Measurements from ENCODE around the gene SHISA9.
"Not testable (repeated sequence)": the region's sequence is repeated elsewhere in the genome, so short reads cannot be mapped to it uniquely, and the experiment has no call there.

The SHISA9 gene

DNA sequence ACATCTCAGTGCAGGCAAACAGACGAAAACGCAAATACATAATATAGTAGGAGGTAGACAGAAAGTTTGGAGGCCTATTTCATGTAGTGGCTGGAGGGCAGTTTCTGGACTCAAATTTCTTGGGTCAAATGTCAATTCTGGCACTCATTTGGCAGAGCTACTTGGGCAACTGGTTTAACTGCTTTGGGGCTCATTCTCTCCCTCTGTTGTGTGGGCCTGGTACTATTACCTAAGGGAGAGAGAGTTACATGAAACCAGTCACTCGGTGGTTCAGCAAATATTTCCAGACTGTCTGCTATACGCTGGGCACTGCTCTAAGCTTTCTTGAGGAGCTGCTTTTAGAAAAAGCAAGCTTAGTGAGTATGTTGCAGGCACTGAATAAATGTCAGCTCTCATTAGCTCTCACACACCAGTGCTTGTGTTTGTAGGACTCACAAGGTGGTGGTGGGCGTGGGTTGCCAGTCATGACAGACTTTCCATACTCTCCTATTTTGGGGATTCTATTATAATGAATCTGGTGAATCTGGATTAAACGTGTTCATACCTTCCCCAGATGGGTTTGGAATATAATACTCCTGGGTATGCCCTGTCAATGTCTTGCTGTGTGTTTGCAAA is 1.8 kb upstream of the SHISA9 start:
- no peak for DNase-seq

DNA sequence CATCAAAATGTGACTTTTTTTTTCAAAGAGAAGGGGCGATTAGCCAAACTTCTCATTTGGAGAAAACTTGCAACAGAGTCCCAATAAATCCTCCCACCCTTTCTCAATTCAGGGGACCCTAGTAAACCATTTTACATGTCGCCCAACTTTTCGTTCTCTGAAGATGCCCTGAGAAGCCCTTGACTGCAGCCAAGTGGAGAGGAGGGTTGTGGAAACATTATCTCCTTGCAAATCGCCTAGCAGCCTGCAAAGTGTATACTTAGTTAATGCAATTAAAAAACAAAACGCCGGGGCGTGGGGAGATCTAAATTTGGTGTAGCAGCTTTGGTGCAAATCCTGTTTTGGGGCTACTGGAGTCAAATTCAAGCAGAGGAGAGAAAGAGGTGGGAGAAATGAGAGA is 1.2 kb upstream of the SHISA9 start:
- peak in 1 of 58 donors; percentile 14 for DNase-seq

DNA sequence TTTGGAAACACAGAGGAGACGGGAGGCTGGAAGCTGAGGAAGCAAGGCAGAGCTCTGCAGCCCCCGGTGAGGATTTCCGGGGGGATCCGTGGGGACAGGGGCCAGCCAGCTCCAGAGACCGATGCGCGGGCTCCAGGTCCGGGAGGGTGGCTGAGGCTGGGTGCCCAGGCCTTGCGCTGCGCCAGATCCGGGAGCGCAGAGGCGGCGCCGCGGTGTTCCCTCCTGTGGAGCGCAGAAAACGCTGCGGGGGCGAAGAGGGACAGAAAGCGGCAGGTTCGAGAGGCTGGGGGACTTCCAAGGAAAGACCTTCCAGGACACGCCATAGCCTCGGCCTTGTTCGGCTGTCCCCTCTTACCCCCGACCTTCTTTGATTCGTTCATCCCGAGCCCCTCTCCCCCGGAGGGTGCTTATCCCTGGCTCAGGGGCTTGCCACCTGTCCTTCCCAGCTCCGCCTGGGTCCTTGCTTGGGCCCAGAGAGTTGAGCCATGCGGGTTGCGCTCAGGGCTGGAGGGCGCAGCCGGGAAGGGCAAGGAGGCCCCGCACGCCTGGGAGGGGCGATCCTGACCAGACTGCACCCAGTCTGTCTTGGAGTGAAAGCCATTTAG is 697 bp upstream of the SHISA9 start:
- peak in 17 of 58 donors; percentile 12 to 44 (median 24) for DNase-seq

DNA sequence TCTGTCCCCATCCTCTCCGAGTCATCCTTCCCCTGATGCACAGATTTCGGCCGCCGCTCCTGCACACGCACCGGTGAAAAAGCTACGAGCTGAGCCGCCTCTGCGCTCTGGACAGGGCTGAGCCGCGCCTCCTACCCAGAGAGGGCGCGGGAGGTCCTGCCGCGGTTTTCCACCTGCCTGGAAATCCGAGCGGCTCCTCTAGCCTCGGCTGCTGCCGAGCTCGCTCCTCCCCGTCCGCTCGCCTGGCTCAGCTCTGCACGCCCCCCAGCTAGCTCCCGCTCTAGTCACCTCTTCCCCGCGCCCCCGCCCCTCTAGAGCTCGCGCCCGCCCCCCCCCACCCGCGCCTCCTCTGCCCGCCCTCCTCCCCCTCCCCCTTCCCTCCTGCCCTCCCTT is 198 bp upstream of the SHISA9 start:
- peak in 29 of 58 donors; percentile 2 to 70 (median 37) for DNase-seq

DNA sequence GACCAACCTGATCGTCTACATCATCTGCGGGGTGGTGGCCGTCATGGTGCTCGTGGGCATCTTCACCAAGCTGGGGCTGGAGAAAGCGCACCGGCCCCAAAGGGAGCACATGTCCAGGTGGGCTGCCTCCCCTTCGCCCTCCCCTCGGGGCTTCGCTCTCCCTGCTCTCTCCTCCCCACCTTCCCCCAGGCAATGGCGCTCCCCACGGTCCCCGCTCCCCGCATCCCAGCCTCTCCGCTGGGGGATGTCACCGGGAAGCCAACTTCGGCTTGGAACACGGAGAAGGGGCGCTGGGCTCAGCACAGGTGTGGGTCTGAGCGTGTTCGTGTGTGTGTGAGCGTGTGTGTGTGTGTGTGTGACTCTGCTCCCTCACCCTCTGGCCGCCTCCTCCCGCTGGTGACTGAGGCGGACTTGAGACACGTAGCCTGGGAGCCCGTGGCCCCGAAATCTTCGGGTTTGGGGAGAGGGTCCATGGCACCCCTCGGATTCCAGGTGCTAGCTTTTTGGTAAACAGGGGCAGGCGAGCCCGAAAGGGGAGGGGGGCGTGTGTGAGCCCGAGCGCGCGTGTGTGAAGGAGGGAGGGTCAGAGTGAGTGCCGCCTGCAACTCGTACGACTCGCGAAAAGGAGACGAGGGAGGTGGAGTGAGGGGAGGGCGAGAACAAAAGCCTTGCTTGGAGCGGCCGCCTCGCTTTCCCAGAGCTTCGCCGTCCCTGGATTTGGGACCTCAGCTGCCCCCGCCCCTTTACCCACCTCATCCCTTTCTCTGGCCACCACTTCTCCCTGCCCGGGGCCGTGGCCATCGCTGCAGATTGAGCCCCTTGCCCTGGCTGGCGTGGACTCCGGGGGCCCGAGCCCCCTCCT is 1.3 kb downstream of the SHISA9 start:
- peak in 12 of 58 donors; percentile 5 to 48 (median 32) for DNase-seq

DNA sequence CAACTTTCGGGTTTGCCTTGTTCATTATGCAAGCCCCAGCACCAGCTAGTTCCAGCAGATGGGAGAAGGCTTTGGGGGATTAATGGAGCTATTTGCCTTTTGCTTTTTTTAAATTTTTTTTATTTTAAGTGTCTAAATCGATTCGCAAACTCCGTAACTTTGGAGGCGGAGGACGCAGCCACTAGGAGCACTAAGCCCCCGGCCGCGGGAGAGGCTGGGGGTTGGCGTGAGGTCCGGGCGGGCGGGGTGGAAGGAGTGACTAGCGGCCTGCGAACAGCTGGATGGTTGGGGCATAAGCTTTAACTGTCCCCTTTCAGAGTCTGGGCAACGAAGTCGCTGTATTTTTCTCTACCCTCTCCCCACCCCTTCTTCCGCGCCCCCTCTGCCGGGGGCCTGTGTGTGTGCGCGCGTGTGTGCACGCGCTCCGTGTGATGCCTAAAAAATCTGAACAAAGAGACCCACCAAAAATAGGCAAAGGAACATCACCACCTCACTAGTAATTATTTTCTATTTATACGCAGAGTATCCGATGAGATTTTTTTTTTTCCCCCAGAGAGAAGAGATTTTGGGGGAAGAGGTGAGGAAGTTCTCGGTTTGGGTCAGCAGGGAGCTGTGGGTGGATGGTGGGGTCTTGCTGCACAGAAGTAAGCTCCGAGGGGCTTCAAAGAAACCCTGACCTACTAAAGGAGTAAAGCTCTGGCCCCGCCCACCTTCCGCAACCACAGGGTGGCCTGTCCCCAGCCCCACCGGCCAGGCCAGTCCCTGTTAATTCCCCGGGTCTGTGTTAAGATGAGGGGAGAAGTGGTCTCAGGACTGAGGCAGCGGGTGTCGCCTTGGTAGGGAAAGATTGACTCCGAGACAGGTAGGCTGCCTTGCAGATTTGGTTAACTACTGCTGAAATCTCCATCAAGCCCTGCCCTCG is 2.3 kb downstream of the SHISA9 start:
- DNase-seq, result peak in 3 of 58 donors; percentile 4 to 14 (median 11)

DNA sequence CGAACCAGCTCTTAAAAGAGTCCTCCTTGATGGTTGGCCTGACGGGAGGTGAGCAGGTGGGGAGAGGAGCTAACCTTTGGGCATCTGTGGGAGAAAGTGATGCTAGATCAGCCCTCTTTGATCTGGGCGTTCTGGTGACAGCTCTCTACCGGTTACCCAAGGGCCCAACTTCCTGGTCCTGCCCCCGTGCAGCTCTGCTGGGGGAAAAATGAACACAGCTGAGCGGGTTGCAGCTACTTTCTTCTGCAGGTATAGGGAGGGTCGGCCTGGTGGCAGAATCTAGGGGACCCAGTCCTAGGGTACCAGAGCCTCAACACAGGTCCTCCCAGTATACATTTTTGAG is 2.9 kb downstream of the SHISA9 start:
- peak in 1 of 58 donors; percentile 11 for DNase-seq

DNA sequence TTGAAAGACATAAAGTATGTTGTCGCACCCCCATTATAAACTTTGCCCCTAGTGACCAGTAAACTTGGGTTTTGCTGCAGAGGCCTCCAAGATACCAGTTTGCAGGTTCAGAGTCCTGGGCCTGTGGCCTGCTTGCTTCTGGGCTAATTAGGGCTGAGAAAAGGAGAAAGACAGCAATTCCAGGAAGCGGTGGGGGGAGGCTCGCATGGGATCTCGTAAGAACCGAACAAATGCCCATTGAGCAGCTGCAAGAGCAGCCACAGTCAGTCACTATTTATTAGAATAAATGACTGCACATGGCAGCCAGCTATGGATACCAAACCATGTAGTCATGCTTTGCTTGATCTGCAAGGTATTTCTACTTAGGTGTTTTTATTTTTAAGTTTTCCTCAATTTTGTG is 4.9 kb downstream of the SHISA9 start:
- DNase-seq, result peak in 4 of 58 donors; percentile 3 to 33 (median 7)

DNA sequence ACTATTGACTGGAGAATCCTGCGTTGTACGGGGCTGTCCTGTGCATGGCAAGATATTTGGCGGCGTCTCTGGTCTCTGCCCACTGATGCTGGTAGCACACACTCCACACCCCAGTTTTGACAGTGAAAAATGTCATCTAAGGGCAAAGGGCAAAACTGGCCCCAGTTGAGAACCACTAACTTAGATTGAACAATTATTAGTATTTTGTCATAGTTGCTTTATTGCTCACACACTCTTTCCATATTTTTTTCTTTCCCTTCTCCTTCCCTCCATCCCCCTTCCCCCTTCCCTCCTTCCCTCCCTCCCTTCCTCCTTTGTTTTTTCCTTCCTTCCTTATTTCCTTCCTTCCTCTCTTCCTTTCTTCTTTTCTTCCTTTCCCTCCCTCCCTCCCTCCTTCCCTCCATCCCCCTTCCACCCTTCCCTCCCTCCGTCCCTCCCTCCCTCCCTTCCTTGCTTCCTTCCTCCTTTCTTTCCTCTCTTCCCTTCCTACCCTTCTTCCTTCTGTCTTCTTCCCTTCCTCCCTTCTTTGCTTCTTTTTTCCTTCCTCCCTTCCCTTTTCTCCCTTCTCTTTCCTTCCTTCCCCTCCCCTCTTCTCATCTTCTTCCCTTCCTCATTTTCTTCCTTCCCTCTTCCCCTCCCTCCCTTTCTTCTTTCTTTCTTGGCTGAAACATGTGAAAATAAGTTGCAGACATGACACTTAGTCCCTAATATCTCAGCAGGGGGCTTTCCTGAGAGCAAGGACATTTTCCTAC is 5.5 kb downstream of the SHISA9 start:
- DNase-seq, result no peak

DNA sequence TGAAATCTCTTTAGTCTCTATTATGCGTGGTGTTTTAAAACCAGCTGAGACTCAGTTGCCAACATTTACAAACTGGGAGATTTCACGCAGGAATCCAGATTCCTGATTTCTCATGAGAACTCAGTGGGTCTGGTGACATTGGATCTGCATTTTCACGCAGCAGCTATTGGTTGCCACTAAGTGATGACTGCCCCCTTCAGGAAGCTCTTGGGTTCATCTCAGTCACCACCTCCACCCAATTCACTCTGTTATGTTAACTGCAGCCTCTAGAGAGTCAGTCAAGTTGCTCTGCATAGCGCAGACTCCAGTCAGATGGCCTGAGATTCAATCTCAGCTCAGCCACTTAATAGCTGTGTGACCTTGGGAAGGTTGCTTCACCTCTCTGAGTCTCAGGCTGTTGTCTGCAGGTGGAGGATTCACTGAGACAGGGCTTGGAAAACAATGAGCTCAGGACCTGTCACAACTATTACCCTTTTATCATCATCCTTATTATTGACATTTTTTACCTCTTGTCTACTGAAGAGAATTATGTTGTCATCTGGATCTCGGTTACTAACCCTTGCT is 6.4 kb downstream of the SHISA9 start:
- peak in 3 of 58 donors; percentile 6 to 12 (median 11) for DNase-seq

DNA sequence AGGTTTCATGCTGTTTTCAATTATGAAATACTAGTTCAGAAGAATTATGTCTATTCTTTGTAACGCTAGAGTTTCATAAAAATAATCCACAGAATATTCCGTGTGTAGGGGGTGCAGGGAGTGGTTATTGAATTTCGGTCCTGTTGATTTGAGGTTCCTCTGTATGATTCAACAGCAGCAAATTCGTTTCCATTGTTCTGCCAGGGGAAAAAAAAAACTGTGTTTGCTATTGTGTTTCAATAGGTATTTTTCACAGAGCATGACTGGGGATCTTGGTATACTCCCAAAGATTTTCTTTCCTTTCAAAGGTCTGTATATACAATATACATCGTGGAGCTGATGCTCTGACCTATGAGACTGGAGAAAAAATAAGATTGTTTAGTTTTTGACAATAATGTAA is 15.8 kb downstream of the SHISA9 start:
- DNase-seq, result no peak

DNA sequence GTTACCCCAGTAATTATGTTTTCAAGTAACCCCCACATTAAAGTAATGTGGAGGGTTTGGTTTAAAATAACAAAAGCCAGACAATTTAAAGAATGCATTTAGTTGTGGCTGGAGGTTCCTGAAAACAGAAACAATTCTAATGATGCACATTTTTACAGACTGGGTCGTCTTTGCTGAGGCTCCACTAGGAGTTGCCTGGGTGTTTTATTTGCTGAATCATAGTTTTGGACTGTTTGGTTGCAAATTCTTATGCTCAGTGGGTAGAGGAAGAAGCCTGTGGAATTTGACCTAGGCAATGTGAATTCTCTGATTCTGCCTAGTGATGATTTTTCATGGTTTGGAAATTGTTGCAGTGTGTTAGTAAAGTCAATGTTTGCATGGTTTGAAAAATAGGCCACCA is 16.3 kb downstream of the SHISA9 start:
- DNase-seq, result no peak

DNA sequence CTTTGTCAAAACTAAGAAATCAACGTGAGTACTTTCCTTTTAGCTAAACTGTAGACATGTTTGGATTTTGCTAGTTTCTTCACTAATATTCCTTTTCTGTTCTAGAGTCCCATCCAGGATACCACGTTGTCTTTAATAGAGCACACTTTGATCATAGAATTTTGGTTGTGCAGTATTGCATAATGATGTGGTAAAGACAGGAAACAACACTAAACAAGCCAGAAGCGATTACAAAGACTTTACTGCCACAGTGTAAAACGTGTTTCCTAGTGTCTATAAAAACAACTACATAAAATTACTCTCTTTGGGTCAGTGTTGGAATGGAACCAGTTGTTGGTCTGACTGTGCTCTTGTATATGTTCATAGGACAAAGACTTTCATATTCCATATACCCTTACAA is 19.3 kb downstream of the SHISA9 start:
- DNase-seq, result no peak

DNA sequence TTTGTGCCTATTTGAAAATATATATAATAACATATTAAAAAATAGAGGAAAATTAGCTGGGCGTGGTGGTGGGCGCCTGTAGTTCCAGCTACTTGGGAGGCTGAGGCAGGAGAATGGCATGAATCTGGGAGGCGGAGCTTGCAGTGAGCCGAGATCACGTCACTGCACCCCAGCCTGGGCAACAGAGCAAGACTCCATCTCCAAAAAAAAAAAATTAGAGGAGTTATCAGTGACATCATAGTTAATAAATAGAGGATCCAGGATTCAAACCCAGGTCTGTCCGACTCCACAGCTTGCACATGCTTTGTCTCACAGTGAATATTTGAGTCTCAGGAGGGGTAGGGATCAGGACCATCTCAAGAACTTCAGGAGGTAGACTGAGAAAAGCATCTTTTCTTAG is 22.2 kb downstream of the SHISA9 start:
- DNase-seq, result not testable (repeated sequence)

DNA sequence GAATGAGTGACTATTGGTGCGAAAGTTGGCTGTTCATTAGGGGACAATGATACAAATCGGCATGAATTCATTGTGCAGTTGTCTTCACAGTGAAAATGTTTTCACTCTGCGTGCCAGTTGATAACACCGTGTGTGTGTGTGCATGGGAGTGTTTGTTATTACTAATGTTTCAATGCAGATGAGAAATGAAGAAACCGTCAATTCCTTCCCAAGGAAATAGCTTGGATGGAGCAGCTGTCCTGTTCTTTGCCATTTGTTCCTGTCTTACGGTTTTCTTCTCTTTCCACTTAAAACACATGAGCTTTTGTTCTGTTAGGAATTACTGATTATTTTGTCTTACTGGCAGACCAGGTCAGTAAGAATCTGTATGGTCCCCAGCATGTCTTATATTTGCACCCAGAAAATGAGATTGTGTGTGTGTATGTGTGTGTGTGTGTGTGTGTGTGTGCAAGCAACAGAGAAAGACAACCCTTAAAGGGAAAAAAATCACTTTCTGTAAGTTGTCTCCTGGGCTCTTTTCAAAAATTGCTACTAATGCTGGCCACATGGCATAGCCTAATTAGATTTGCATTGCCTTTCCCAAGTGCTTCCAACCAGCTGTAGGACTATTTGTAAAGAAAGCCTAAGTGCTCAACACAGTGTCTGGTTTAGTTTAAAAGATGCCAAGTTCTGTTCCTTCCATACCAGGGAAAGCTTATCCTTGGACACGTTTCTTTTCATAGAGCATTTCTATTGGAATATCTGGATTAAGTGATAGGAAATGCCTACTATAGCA is 23.8 kb downstream of the SHISA9 start:
- no peak for DNase-seq

DNA sequence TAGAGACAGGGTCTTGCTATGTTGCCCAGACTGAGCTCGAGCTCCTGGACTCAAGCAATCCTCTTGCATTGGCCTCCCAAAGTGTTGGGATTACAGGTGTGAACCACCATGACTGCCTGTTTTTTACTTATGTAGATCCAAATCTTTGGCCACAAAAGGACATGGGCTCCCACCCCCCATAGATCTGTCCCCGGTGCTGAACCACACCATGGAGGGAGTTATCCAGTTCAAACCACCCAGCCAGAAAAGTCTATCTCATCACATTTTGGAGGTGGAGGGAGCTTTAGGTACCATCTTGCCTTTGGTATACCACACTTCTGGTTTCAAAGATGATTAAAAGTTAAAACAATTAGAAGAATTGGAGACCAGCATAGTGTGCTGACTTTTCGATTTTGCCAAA is 26.2 kb downstream of the SHISA9 start:
- DNase-seq, result no peak

DNA sequence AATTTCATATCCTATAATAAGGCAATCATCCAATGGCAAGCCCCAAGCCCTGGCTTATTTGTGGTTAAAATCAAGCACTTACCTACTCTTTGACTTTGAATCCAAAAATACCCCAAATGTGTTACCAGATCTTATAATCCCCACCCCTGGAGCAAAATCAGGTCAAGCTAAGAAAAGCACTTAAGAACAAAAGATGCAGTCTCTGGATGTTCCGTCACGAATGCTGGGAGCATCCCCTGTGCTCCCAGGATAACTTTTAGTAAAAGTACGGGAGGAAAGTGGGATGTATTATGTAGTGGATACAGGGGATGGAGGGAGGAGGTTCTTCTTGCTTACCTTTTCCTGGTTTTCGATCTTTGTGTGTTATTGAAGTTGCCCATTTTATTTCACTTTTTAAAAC is 29.5 kb downstream of the SHISA9 start:
- DNase-seq, result no peak

DNA sequence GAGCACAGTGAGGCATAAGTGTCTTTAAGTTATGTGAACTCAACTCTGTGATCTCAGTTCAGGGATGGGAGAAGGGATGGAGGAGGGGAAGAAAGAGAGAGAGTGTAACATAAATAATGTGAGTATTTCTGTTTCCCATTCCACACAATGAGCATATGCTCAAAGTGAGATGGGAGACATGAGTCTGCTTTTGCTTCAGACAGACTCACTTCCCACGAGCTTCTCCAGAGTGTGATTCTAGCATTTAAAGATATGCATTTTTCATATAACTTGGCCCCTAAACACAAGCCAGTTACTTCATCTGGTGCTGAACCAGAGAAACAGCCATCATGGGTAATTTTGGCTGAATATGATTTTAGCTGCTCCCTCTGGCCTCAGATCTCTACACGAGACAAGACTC is 35.0 kb downstream of the SHISA9 start:
- peak in 4 of 58 donors; percentile 2 to 50 (median 20) for DNase-seq

DNA sequence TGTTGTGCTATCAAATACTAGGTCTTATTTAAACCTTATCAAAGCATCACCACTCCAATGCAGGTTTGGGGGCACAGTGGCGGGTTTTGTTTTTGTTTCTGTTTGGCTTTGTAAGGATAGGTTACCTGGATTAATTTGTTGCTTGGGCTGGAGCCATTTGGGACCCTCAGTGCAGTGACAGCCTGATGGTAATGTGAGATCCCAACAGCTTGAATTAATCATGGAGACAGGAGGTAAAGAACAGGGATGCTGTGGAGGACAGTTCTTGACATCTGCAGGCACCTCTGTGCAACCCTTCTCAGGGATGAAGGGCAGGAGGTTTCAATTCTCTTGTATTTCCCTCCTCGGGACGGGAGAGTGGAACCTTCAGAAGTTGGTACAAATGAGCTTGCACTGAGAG is 40.5 kb downstream of the SHISA9 start:
- no peak for DNase-seq
